ELF-1 (cell line): ENCODE data around the gene FBRSL1.
"Not testable (repeated sequence)": the region's sequence is repeated elsewhere in the genome, so short reads cannot be mapped to it uniquely, and the experiment has no call there.

Source experiments
- DNase-seq: peaks from one replicate; pipeline ENCODE4 v3.0.0-alpha.2; 2016; ENCODE audit warnings: low read depth, low spot score

The FBRSL1 gene

GRCh38 chr12:132525011-132525832 lies 35.3 kb downstream of the FBRSL1 start:
- DNase-seq: no peak

- no peak for DNase-seq
These were observed 36.0 kb downstream of the FBRSL1 start for GRCh38 chr12:132525833-132526455.

- DNase-seq: no peak
These were observed 37.4 kb downstream of the FBRSL1 start for GRCh38 chr12:132527186-132527882.

- no peak for DNase-seq
These were observed 37.9 kb downstream of the FBRSL1 start for GRCh38 chr12:132527883-132528264.

GRCh38 chr12:132528564-132529106 lies 38.7 kb downstream of the FBRSL1 start:
- DNase-seq: no peak

GRCh38 chr12:132529156-132529839 lies 39.3 kb downstream of the FBRSL1 start:
- DNase-seq: no peak

- no peak for DNase-seq
These were observed 40.0 kb downstream of the FBRSL1 start for GRCh38 chr12:132529906-132530305.

- no peak for DNase-seq
These were observed 40.5 kb downstream of the FBRSL1 start for GRCh38 chr12:132530447-132530846.

GRCh38 chr12:132530851-132531250 lies 40.9 kb downstream of the FBRSL1 start:
- DNase-seq: no peak

GRCh38 chr12:132532711-132533583 lies 43.0 kb downstream of the FBRSL1 start:
- DNase-seq: not testable (repeated sequence)

- no peak for DNase-seq
These were observed 43.6 kb downstream of the FBRSL1 start for GRCh38 chr12:132533584-132533958.

GRCh38 chr12:132534076-132534475 lies 44.1 kb downstream of the FBRSL1 start:
- DNase-seq: no peak

- DNase-seq: no peak
These were observed 45.1 kb downstream of the FBRSL1 start for GRCh38 chr12:132535019-132535418.

GRCh38 chr12:132536102-132536876 lies 46.3 kb downstream of the FBRSL1 start:
- no peak for DNase-seq

GRCh38 chr12:132537049-132537448 lies 47.1 kb downstream of the FBRSL1 start:
- no peak for DNase-seq

- DNase-seq: no peak
These were observed 48.1 kb downstream of the FBRSL1 start for GRCh38 chr12:132537836-132538662.

GRCh38 chr12:132538663-132538990 lies 48.7 kb downstream of the FBRSL1 start:
- no peak for DNase-seq

GRCh38 chr12:132539016-132539773 lies 49.2 kb downstream of the FBRSL1 start:
- DNase-seq: no peak
